ENCODE data around the gene TIGAR. TPM values are rescaled to one million over a fixed set of nuclear protein-coding genes. Genes with fewer than 3 reads are reported as not detected.

The TIGAR gene
- total and polyA plus RNA-seq, 7 experiments from 2014 or later = 4.4 to 15.8 (median 8.2) TPM

DNA sequence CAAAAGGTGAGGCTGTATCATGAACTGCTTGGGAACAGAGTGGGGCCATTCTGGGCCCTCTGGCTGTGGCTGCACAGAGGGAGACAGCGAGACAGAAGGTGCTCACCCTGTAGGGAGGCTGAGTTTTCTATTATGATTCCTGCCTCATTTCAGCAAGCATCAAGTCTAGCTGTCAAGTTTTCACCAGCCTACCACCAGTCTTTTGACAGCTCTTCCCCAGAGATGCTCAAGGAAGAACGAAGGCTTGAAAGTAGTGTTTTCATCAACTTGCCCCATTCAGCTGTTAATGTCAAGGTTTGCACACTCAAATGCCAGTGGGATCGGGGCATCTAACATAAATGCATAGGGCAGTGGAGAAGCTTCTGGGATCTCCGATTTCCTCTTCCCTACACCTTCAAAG lies 48.5 kb downstream of the TIGAR start:
- no peak overlapping the region for H3K27ac Mint-ChIP-seq
- H3K27ac ChIP-seq (ENCODE audit: low read depth, low read length) = no peak overlapping the region
- no peaks in the 10 kb centered on the region for H3K36me3 Mint-ChIP-seq
- intact Hi-C loops (cut with micrococcal nuclease) = no loop called here
- H3K4me1 Mint-ChIP-seq = peaks cover 0 to 4% (median 0%) of the 10 kb centered on the region in 7 donors
- no peak overlapping the region for H3K4me3 Mint-ChIP-seq
- ATAC-seq (no peak), DNase-seq (no peak)
- no peaks in the 10 kb centered on the region for H3K36me3 ChIP-seq (ENCODE audit: control insufficient read depth in 2 of 3, insufficient read depth in 3 of 3, low read length in 3 of 3)
- no peak overlapping the region for H3K4me3 ChIP-seq (ENCODE audit: low read length)
- H3K9me3 Mint-ChIP-seq = no peaks in the 10 kb centered on the region
- H3K27me3 ChIP-seq (ENCODE audit: control insufficient read depth in 2 of 2, insufficient read depth in 2 of 2, low read length in 2 of 2) = no peaks in the 10 kb centered on the region
- H3K9me3 ChIP-seq (ENCODE audit: control insufficient read depth in 2 of 3, low read length in 3 of 3) = no peaks in the 10 kb centered on the region
- CTCF ChIA-PET = interaction anchor here (0.5 kb wide), 1 partner anchor 71 kb away, joined by 4 read pairs; no protein-coding TSS in a partner anchor
- H3K27me3 Mint-ChIP-seq = peaks cover 13 to 57% (median 38%) of the 10 kb centered on the region in 5 donors
- POLR2A ChIA-PET = no interaction called here
- H3K4me1 ChIP-seq (ENCODE audit: control insufficient read depth in 2 of 2, insufficient read depth in 2 of 2, low read length in 2 of 2) = no peaks in the 10 kb centered on the region

DNA sequence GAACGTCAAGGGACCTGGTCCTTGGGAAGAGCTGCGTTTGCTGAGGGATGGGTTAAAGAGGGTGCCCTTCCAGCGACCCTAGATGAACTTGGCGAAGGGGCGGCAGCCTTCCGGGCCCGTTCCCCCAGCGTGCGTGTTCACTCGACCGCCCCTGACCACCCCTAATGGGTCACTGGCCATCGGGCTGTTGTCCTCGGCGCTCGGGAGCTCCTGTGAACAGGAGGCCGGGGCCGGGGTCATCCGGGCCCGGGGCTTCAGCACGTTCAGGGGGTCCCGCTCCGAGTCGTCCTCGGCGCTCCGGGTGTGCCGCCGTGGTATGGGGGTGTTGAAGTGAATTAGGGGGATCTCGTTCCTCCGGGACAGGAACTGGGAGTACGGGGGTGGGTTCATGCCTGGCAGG lies 49.3 kb downstream of the TIGAR start:
- Histone ChIP-seq H3K4me1 (ENCODE audit: control insufficient read depth in 2 of 2, insufficient read depth in 2 of 2, low read length in 2 of 2) (no peaks in the 10 kb centered on the region), H3K4me3 (ENCODE audit: low read length) (no peak overlapping the region), H3K36me3 (ENCODE audit: control insufficient read depth in 2 of 3, insufficient read depth in 3 of 3, low read length in 3 of 3) (no peaks in the 10 kb centered on the region), H3K9me3 (ENCODE audit: control insufficient read depth in 2 of 3, low read length in 3 of 3) (no peaks in the 10 kb centered on the region), H3K27ac (ENCODE audit: low read depth, low read length) (no peak overlapping the region), H3K27me3 (ENCODE audit: control insufficient read depth in 2 of 2, insufficient read depth in 2 of 2, low read length in 2 of 2) (no peaks in the 10 kb centered on the region)
- H3K27ac Mint-ChIP-seq = no peak overlapping the region
- DNase-seq = no peak
- intact Hi-C loops (cut with micrococcal nuclease) = no loop called here
- H3K4me3 Mint-ChIP-seq = no peak overlapping the region
- POLR2A ChIA-PET = no interaction called here
- H3K27me3 Mint-ChIP-seq = peaks cover 6 to 56% (median 37%) of the 10 kb centered on the region in 5 donors
- no peak for ATAC-seq
- H3K36me3 Mint-ChIP-seq = no peaks in the 10 kb centered on the region
- no peaks in the 10 kb centered on the region for H3K9me3 Mint-ChIP-seq
- CTCF ChIA-PET = no interaction called here
- peaks cover 0 to 4% (median 0%) of the 10 kb centered on the region in 7 donors for H3K4me1 Mint-ChIP-seq

DNA sequence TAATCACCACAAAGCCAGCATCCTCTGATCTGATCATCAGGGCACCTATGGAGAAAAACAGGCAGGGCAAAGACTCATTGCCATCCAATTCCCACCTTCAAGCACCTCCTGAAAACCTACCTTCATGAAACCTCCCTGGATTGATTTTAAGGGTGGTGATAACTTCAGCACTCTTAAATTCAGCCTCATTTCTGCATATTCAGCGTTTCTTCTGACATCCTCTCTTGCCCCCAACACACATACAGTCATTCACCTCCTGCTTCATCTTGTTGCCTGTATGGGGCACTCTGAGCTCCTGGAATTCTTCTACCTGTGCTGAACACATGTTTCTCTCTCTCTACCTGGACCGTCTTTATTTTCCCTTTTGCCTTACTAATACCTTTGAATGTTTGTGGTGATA lies 51.6 kb downstream of the TIGAR start:
- DNase-seq = no peak
- intact Hi-C loops (cut with micrococcal nuclease) = no loop called here

DNA sequence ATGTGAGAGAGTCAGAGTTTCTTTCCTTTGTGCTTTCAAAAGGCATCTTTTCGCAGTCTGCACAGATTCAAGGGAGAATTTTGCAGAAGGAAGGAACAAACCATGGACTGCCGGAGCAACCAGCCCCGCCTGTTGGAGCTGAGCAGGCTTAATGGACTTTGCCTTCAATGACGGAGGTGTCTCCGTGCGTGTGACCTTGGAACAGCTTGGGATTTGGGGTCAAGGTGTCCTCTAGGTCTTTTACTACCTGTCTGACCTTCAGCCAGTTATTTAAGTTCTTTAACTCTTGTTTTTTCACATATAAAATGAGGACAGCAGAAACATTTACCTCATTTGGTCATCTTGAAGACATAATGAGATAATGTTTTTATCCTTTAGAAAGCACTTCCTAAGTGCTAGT lies 54.4 kb downstream of the TIGAR start:
- POLR2A ChIA-PET = no interaction called here
- H3K4me3 ChIP-seq (ENCODE audit: low read length) = no peak overlapping the region
- no peaks in the 10 kb centered on the region for H3K36me3 ChIP-seq (ENCODE audit: control insufficient read depth in 2 of 3, insufficient read depth in 3 of 3, low read length in 3 of 3)
- H3K36me3 Mint-ChIP-seq = no peaks in the 10 kb centered on the region
- H3K4me3 Mint-ChIP-seq = no peak overlapping the region
- intact Hi-C loops (cut with micrococcal nuclease) = no loop called here
- no peaks in the 10 kb centered on the region for H3K27me3 ChIP-seq (ENCODE audit: control insufficient read depth in 2 of 2, insufficient read depth in 2 of 2, low read length in 2 of 2)
- no peaks in the 10 kb centered on the region for H3K9me3 ChIP-seq (ENCODE audit: control insufficient read depth in 2 of 3, low read length in 3 of 3)
- no peak overlapping the region for H3K27ac ChIP-seq (ENCODE audit: low read depth, low read length)
- H3K27me3 Mint-ChIP-seq = peaks cover 11 to 59% (median 28%) of the 10 kb centered on the region in 5 donors
- CTCF ChIA-PET = interaction anchor here (1.0 kb wide), 1 partner anchor 25 kb away, joined by 3 read pairs; no protein-coding TSS in a partner anchor
- no peak overlapping the region for H3K27ac Mint-ChIP-seq
- no peaks in the 10 kb centered on the region for H3K9me3 Mint-ChIP-seq
- no peak for DNase-seq
- H3K4me1 Mint-ChIP-seq = peaks cover 0 to 4% (median 0%) of the 10 kb centered on the region in 7 donors
- no peak for ATAC-seq
- no peaks in the 10 kb centered on the region for H3K4me1 ChIP-seq (ENCODE audit: control insufficient read depth in 2 of 2, insufficient read depth in 2 of 2, low read length in 2 of 2)

More for the DNA sequence above, 51.6 kb downstream of the TIGAR start:
- no peak for ATAC-seq
- H3K9me3 ChIP-seq (ENCODE audit: control insufficient read depth in 2 of 3, low read length in 3 of 3) = no peaks in the 10 kb centered on the region
- H3K4me3 ChIP-seq (ENCODE audit: low read length) = no peak overlapping the region
- H3K36me3 ChIP-seq (ENCODE audit: control insufficient read depth in 2 of 3, insufficient read depth in 3 of 3, low read length in 3 of 3) = no peaks in the 10 kb centered on the region
- peaks cover 4 to 47% (median 28%) of the 10 kb centered on the region in 5 donors for H3K27me3 Mint-ChIP-seq
- no peak overlapping the region for H3K27ac ChIP-seq (ENCODE audit: low read depth, low read length)
- CTCF ChIA-PET = interaction anchor here (0.6 to 0.7 kb wide), 2 partner anchors 58 to 94 kb away, joined by 4 to 5 read pairs; no protein-coding TSS in a partner anchor
- no peaks in the 10 kb centered on the region for H3K9me3 Mint-ChIP-seq
- POLR2A ChIA-PET = no interaction called here
- no peaks in the 10 kb centered on the region for H3K36me3 Mint-ChIP-seq
- peaks cover 0 to 4% (median 0%) of the 10 kb centered on the region in 7 donors for H3K4me1 Mint-ChIP-seq
- no peak overlapping the region for H3K4me3 Mint-ChIP-seq
- H3K27me3 ChIP-seq (ENCODE audit: control insufficient read depth in 2 of 2, insufficient read depth in 2 of 2, low read length in 2 of 2) = no peaks in the 10 kb centered on the region
- no peaks in the 10 kb centered on the region for H3K4me1 ChIP-seq (ENCODE audit: control insufficient read depth in 2 of 2, insufficient read depth in 2 of 2, low read length in 2 of 2)
- no peak overlapping the region for H3K27ac Mint-ChIP-seq

DNA sequence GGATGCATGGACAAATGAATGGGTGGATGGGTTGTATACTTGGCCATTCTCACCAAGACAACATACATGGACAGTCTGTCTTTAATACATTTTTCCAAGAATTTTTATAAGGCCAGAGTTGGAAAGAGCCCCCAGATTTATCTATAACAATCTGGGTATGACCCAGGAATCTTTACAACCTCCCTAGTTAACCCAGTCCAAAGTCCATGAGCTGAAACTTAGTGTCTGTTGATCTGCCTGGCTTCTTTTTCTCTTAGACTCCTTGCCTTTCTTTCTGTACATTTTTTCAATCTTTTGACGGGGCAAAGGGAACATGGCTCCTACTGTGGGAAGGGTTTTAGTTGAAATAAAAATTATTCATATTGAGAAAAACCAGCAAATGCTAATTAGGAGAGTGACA lies 57.8 kb downstream of the TIGAR start:
- no peak for DNase-seq
- Mint-ChIP-seq H3K4me3 (no peak overlapping the region), H3K4me1 (peaks cover 0 to 3% (median 0%) of the 10 kb centered on the region in 7 donors), H3K27ac (no peak overlapping the region), H3K27me3 (peaks cover 6 to 60% (median 20%) of the 10 kb centered on the region in 5 donors), H3K36me3 (no peaks in the 10 kb centered on the region), H3K9me3 (no peaks in the 10 kb centered on the region)
- Histone ChIP-seq H3K27ac (ENCODE audit: low read depth, low read length) (no peak overlapping the region), H3K9me3 (ENCODE audit: control insufficient read depth in 2 of 3, low read length in 3 of 3) (no peaks in the 10 kb centered on the region), H3K27me3 (ENCODE audit: control insufficient read depth in 2 of 2, insufficient read depth in 2 of 2, low read length in 2 of 2) (no peaks in the 10 kb centered on the region), H3K4me1 (ENCODE audit: control insufficient read depth in 2 of 2, insufficient read depth in 2 of 2, low read length in 2 of 2) (no peaks in the 10 kb centered on the region), H3K36me3 (ENCODE audit: control insufficient read depth in 2 of 3, insufficient read depth in 3 of 3, low read length in 3 of 3) (no peaks in the 10 kb centered on the region), H3K4me3 (ENCODE audit: low read length) (no peak overlapping the region)
- CTCF ChIA-PET = no interaction called here
- POLR2A ChIA-PET = interaction anchor here (0.7 kb wide), 1 partner anchor 379 kb away, joined by 3 read pairs; no protein-coding TSS in a partner anchor
- ATAC-seq = no peak
- intact Hi-C loops (cut with micrococcal nuclease) = no loop called here

DNA sequence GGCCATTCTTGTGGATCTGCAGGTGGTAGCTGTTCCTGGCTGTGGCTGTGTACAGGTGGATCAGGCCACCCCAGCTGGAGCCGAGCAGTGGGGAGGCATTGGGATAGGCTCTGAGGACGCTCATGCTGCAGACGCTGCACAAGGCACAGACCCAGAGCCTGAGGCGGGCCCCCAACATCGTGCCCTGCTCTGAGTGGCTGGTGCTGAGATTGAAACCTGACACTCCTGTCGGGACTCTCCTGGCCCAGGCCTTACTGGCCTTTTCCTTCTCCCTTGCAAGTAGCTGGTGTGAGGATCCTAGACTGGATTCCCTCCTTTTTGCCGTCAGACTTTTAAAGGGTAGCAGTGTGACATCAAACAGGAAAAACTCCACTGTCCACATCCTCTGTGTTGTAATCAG lies 58.4 kb downstream of the TIGAR start, which contains the start of gene FGF23:
TSS of gene FGF23 (minus strand) at position 308 of the 400 bp plus-strand sequence. CDS start at position 178, 130 bp downstream.
- no peak within 1 kb of the TSS for H3K4me3 ChIP-seq (ENCODE audit: low read length)
- H3K27me3 ChIP-seq (ENCODE audit: control insufficient read depth in 2 of 2, insufficient read depth in 2 of 2, low read length in 2 of 2) = no peaks in the 10 kb centered on the region
- no peak within 1 kb of the TSS for H3K27ac Mint-ChIP-seq
- no peaks in the 10 kb centered on the region for H3K4me1 ChIP-seq (ENCODE audit: control insufficient read depth in 2 of 2, insufficient read depth in 2 of 2, low read length in 2 of 2)
- H3K27ac ChIP-seq (ENCODE audit: low read depth, low read length) = no peak within 1 kb of the TSS
- intact Hi-C loops (cut with micrococcal nuclease) = no loop called here
- H3K4me3 Mint-ChIP-seq = no peak within 1 kb of the TSS
- no peaks in the 10 kb centered on the region for H3K36me3 ChIP-seq (ENCODE audit: control insufficient read depth in 2 of 3, insufficient read depth in 3 of 3, low read length in 3 of 3)
- H3K9me3 ChIP-seq (ENCODE audit: control insufficient read depth in 2 of 3, low read length in 3 of 3) = no peaks in the 10 kb centered on the region
- DNase-seq (no peak), ATAC-seq (no peak)
- ChIA-PET POLR2A (no interaction called here), CTCF (no interaction called here)
- H3K4me1 Mint-ChIP-seq = peaks cover 0 to 2% (median 0%) of the 10 kb centered on the region in 7 donors
- peaks cover 6 to 57% (median 15%) of the 10 kb centered on the region in 5 donors for H3K27me3 Mint-ChIP-seq
- H3K36me3 Mint-ChIP-seq = no peaks in the 10 kb centered on the region
- H3K9me3 Mint-ChIP-seq = no peaks in the 10 kb centered on the region

DNA sequence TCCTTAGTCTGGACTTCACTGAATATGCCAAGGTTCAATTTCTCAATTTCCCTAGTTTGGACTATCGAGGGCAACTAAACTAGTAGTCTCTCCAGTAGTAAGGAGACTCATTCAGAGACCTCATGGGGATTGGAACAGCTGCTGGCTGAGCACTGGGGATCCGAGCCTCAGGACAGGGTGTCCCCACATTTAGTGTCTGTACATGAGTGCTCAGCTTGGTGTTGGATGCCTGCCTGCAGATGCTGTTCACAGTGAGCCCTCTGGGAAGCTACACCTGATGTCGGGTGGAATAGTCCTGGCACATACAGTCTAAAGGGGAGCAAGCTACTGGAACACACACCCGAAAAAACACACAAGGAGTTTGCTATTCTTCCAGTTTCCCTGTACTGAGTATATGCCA lies 59.3 kb downstream of the TIGAR start:
- Histone ChIP-seq H3K4me3 (ENCODE audit: low read length) (no peak overlapping the region), H3K4me1 (ENCODE audit: control insufficient read depth in 2 of 2, insufficient read depth in 2 of 2, low read length in 2 of 2) (no peaks in the 10 kb centered on the region), H3K36me3 (ENCODE audit: control insufficient read depth in 2 of 3, insufficient read depth in 3 of 3, low read length in 3 of 3) (no peaks in the 10 kb centered on the region), H3K27ac (ENCODE audit: low read depth, low read length) (no peak overlapping the region), H3K27me3 (ENCODE audit: control insufficient read depth in 2 of 2, insufficient read depth in 2 of 2, low read length in 2 of 2) (no peaks in the 10 kb centered on the region), H3K9me3 (ENCODE audit: control insufficient read depth in 2 of 3, low read length in 3 of 3) (no peaks in the 10 kb centered on the region)
- intact Hi-C loops (cut with micrococcal nuclease) = no loop called here
- CTCF ChIA-PET = interaction anchor here (1.7 kb wide), 1 partner anchor 147 kb away, joined by 3 read pairs; no protein-coding TSS in a partner anchor
- Mint-ChIP-seq H3K27me3 (peaks cover 0 to 55% (median 10%) of the 10 kb centered on the region in 5 donors), H3K9me3 (no peaks in the 10 kb centered on the region), H3K4me3 (no peak overlapping the region), H3K27ac (no peak overlapping the region), H3K4me1 (peaks cover 0 to 2% (median 0%) of the 10 kb centered on the region in 7 donors), H3K36me3 (no peaks in the 10 kb centered on the region)
- POLR2A ChIA-PET = no interaction called here
- DNase-seq (no peak), ATAC-seq (no peak)

All from naive thymus-derived CD4-positive, alpha-beta T cell (primary cell).